Measurements from ENCODE around the gene AKAIN1.

- no peak for TF ChIP-seq POLR2AphosphoS5 (IDR thresholded peaks at IDR 0.05; ENCODE audit: borderline replicate concordance, low read depth, low read length)
- TF ChIP-seq EZH2 (IDR thresholded peaks at IDR 0.05), result no peak
These were observed 52.4 kb downstream of the AKAIN1 start for GRCh38 chr18:5144629-5145028.

Data from SK-N-MC (cell line).